H1 (cell line): ENCODE results near the gene ZBTB1. TPM values are rescaled to one million over a fixed set of nuclear protein-coding genes. Genes with fewer than 3 reads are reported as not detected.

Experiments
- CTCF ChIA-PET: fragments of 300-600 bp; sonication (Branson Sonifier 250); formaldehyde crosslinking; loops from one replicate; lab custom pipeline; 2021; ENCODE audit not compliant: partially characterized antibody; lab: Charles Lee
- POLR2A ChIA-PET: fragments of 300-600 bp; sonication (Branson Sonifier 250); formaldehyde crosslinking; loops from one replicate; lab custom pipeline; 2021; ENCODE audit warnings: inconsistent platforms; ENCODE audit not compliant: partially characterized antibody; lab: Charles Lee
- DNase-seq, 2 experiments: peaks; one replicate each; pipeline versions ENCODE4 v3.0.0 to v3.0.0-alpha.2; 2010 to 2022; ENCODE audit warnings: low spot score in 2 of 2, low read depth in 1 of 2, mixed read lengths in 1 of 2
- FAIRE-seq: peaks from 2 replicates; lab custom pipeline; 2011; peaks lifted over from hg19 to GRCh38; lab: Jason Lieb, UNC
- H2AFZ ChIP-seq: 2 replicates; pipeline ENCODE4 v1.8.1; 2012; ENCODE audit warnings: low read length, inconsistent platforms
- H2AK5ac ChIP-seq: 2 replicates; pipeline ENCODE4 v1.6.1; 2013; ENCODE audit warnings: low read depth, low read length
- H2BK120ac ChIP-seq: replicated peaks from 2 replicates; pipeline ENCODE3; 2013; ENCODE audit warnings: low read depth, low read length, inconsistent platforms
- H2BK12ac ChIP-seq: 2 replicates; pipeline ENCODE4 v1.6.1; 2013; ENCODE audit warnings: low read depth, low read length
- H2BK15ac ChIP-seq: 2 replicates; pipeline ENCODE4 v1.6.1; 2013; ENCODE audit warnings: low read length
- H2BK20ac ChIP-seq: 2 replicates; pipeline ENCODE4 v1.6.1; 2013; ENCODE audit warnings: low read length
- H2BK5ac ChIP-seq: 2 replicates; pipeline ENCODE4 v1.6.1; 2013; ENCODE audit warnings: low read depth, low read length
- H3K14ac ChIP-seq: 2 replicates; pipeline ENCODE4 v1.6.1; 2013; ENCODE audit warnings: inconsistent platforms; ENCODE audit not compliant: insufficient read length
- H3K18ac ChIP-seq: 2 replicates; pipeline ENCODE4 v1.6.1; 2013; ENCODE audit warnings: low read length; ENCODE audit errors: extremely low read depth
- H3K23ac ChIP-seq: 2 replicates; pipeline ENCODE4 v1.6.1; 2013; ENCODE audit warnings: inconsistent platforms; ENCODE audit not compliant: insufficient read length
- H3K23me2 ChIP-seq: 2 replicates; pipeline ENCODE4 v1.6.1; 2013; ENCODE audit warnings: low read depth, low read length
- H3K27ac ChIP-seq: 2 replicates; pipeline ENCODE4 v1.6.1; 2011; ENCODE audit warnings: low read depth, low read length, inconsistent platforms
- H3K27me3 ChIP-seq, 4 experiments: replicated peaks in 1 of 4; 1 replicate in 1 of 4; 2 replicates in 3 of 4; pipeline versions ENCODE4 v1.6.1 to v1.8.1; 2011 to 2013; ENCODE audit warnings: low read length in 3 of 4, mild to moderate bottlenecking in 3 of 4, inconsistent platforms in 2 of 4, mixed read lengths in 2 of 4, moderate library complexity in 1 of 4; ENCODE audit not compliant: control insufficient read depth in 3 of 4, insufficient read depth in 3 of 4; ENCODE audit errors: extremely low read depth in 1 of 4
- H3K36me3 ChIP-seq, 4 experiments: 2 replicates each; pipeline versions ENCODE4 v1.6.1 to v1.8.1; 2011 to 2013; ENCODE audit warnings: mild to moderate bottlenecking in 4 of 4, low read length in 3 of 4, moderate library complexity in 2 of 4, control low read depth in 1 of 4, inconsistent platforms in 1 of 4; ENCODE audit not compliant: insufficient read depth in 4 of 4, control insufficient read depth in 2 of 4
- H3K4ac ChIP-seq: replicated peaks from 2 replicates; pipeline ENCODE3; 2013; ENCODE audit warnings: low read length, low read depth, mixed read lengths, inconsistent platforms; ENCODE audit not compliant: insufficient read length
- H3K4me1 ChIP-seq, 4 experiments: replicated peaks in 1 of 4; 1 replicate in 1 of 4; 2 replicates in 3 of 4; pipeline versions ENCODE4 v1.6.1 to v1.8.1; 2011 to 2013; ENCODE audit warnings: low read length in 3 of 4, inconsistent platforms in 2 of 4, mixed read lengths in 1 of 4; ENCODE audit not compliant: insufficient read depth in 4 of 4, control insufficient read depth in 3 of 4
- H3K4me2 ChIP-seq, 2 experiments: 2 replicates each; pipeline versions ENCODE4 v1.6.1 to v1.8.1; 2011 to 2013; ENCODE audit warnings: low read depth in 2 of 2, low read length in 2 of 2, control low read depth in 1 of 2, inconsistent platforms in 1 of 2, mild to moderate bottlenecking in 1 of 2; ENCODE audit not compliant: insufficient read depth in 1 of 2
- H3K4me3 ChIP-seq, 4 experiments: fragments of 200-600, 300-600 bp in 1 of 4; sonication (generic), shearing (Covaris generic), sonication (Bioruptor Twin) in 1 of 4; 2 replicates each; pipeline versions ENCODE4 v1.5.1 to v1.8.1; 2011 to 2016; ENCODE audit warnings: low read length in 4 of 4, low read depth in 3 of 4, control low read depth in 2 of 4, inconsistent platforms in 2 of 4, mild to moderate bottlenecking in 2 of 4, mixed read lengths in 1 of 4, moderate library complexity in 1 of 4; ENCODE audit not compliant: insufficient read depth in 2 of 4; ENCODE audit errors: extremely low read depth in 1 of 4
- H3K56ac ChIP-seq: replicated peaks from 2 replicates; pipeline ENCODE3; 2013; ENCODE audit warnings: low read depth, mild to moderate bottlenecking, mixed read lengths, low read length, inconsistent platforms; ENCODE audit not compliant: insufficient read length
- H3K79me1 ChIP-seq: 2 replicates; pipeline ENCODE4 v1.6.1; 2013; ENCODE audit warnings: low read depth, low read length, control low read depth
- H3K79me2 ChIP-seq, 2 experiments: 2 replicates each; pipeline versions ENCODE4 v1.6.1 to v1.8.1; 2012 to 2013; ENCODE audit warnings: low read length in 2 of 2, mild to moderate bottlenecking in 2 of 2, inconsistent platforms in 1 of 2; ENCODE audit not compliant: insufficient read depth in 2 of 2, control insufficient read depth in 1 of 2
- H3K9ac ChIP-seq, 4 experiments: replicated peaks in 1 of 4; 1 replicate in 1 of 4; 2 replicates in 3 of 4; pipeline versions ENCODE4 v1.6.1 to v1.8.1; 2011 to 2013; ENCODE audit warnings: low read depth in 3 of 4, low read length in 3 of 4, control low read depth in 2 of 4, mild to moderate bottlenecking in 2 of 4, moderate library complexity in 2 of 4, inconsistent platforms in 1 of 4; ENCODE audit errors: extremely low read depth in 1 of 4
- H3K9me3 ChIP-seq, 2 experiments: 2 replicates each; pipeline versions ENCODE4 v1.6.1 to v1.8.1; 2012 to 2013; ENCODE audit warnings: mild to moderate bottlenecking in 2 of 2, moderate library complexity in 2 of 2, control low read depth in 1 of 2, inconsistent platforms in 1 of 2, low read depth in 1 of 2, low read length in 1 of 2, mixed read lengths in 1 of 2; ENCODE audit not compliant: insufficient read depth in 2 of 2
- H4K20me1 ChIP-seq, 2 experiments: replicated peaks in 1 of 2; 2 replicates each; pipeline versions ENCODE3 to v1.8.1; 2011 to 2013; ENCODE audit warnings: inconsistent platforms in 2 of 2, low read length in 2 of 2, mild to moderate bottlenecking in 1 of 2; ENCODE audit not compliant: insufficient read depth in 2 of 2, control insufficient read depth in 1 of 2
- H4K5ac ChIP-seq: 2 replicates; pipeline ENCODE4 v1.6.1; 2013; ENCODE audit warnings: low read length, low read depth, mixed read lengths, inconsistent platforms; ENCODE audit not compliant: insufficient read length
- H4K8ac ChIP-seq: 2 replicates; pipeline ENCODE4 v1.8.0; 2013; ENCODE audit warnings: mild to moderate bottlenecking, moderate library complexity, low read length, inconsistent platforms; ENCODE audit not compliant: insufficient read depth; ENCODE audit errors: extremely low read depth
- H4K91ac ChIP-seq: replicated peaks from 2 replicates; pipeline ENCODE3; 2013; ENCODE audit warnings: low read length, mixed read lengths, inconsistent platforms; ENCODE audit not compliant: insufficient read length
- MAX ChIP-seq: IDR thresholded peaks from 2 replicates; pipeline ENCODE4 v1.6.1; 2012; ENCODE audit warnings: inconsistent platforms
- TBP ChIP-seq: IDR thresholded peaks from 2 replicates; pipeline ENCODE4 v1.6.1; 2011; ENCODE audit warnings: low read depth, low read length, improper control_type of control experiment
- WGBS, 2 experiments: shearing (Covaris generic) in 1 of 2; methylation state at CpG; one replicate each; pipeline versions ENCODE4 v1.1.6 to v1.1.7; 2013 to 2015; ENCODE audit warnings: low lambda C conversion rate in 2 of 2, mixed read lengths in 2 of 2, inconsistent platforms in 1 of 2, low coverage in 1 of 2, missing lambda C conversion rate in 1 of 2; ENCODE audit not compliant: insufficient replicate concordance in 2 of 2, insufficient coverage in 1 of 2, insufficient read length in 1 of 2; ENCODE audit errors: extremely low coverage in 1 of 2, missing lambda C conversion rate in 1 of 2; 5-methylcytosine and 5-hydroxymethylcytosine counted together
- polyA plus RNA-seq, 7 experiments: library from polyadenylated mRNA; depleted of rRNA in 3 of 7; stranded (reverse) in 5 of 7; unstranded in 2 of 7; fragments of >200 nt in 5 of 7; fragments of 200-250 nt in 2 of 7; gene quantifications; 1 replicate in 5 of 7; 2 replicates in 1 of 7; 4 replicates in 1 of 7; pipeline versions ENCODE4 v1.2.1 to v1.2.3, GENCODE V29; 2011 to 2013; ENCODE audit warnings: missing spikeins in 2 of 7, mixed read lengths in 2 of 7
- total RNA-seq: library from RNA; stranded (reverse); fragmentation: NEBNext Ultra II Directional; extraction: Animal tissue kit (Norgen Biotek cat#: 25700); gene quantifications from 2 replicates; pipeline ENCODE4 v1.2.1, GENCODE V29; 2021

ZBTB1 gene
- total and polyA plus RNA-seq, 2 of the 8 experiments (the other 6 are each of a cell fraction or from before 2014, with no cell fraction given): 13.6 to 27.5 TPM

- POLR2A ChIA-PET: interaction anchor here (0.7 to 6.1 kb wide), 8 partner anchors 8 to 128 kb away, joined by 3 to 52 read pairs (median 6); partner anchors contain the start of genes MTHFD1, ZBTB1 and ZBTB25
- peak; percentile 46; the same call in 1 of the 2 replicates for TF ChIP-seq TBP
- TF ChIP-seq MAX: peak; percentile 68
Observed at GRCh38 chr14:64465191-64465822, 39.3 kb upstream of the ZBTB1 start, which contains the start of gene AKAP5. Gene AKAP5, plus strand, starts transcription at chr14:64465499. Its CDS starts 2,896 bp downstream, at chr14:64468395.

More at GRCh38 chr14:64465191-64465822, 39.3 kb upstream of the ZBTB1 start, which contains the start of gene AKAP5:
- H4K8ac ChIP-seq: no peak within 1 kb of the TSS
- WGBS, 2 experiments: 3% methylated on average over 42 of the region's 74 CpGs; no CpG with 5 or more reads in 1 of the 2 experiments
- no peak within 1 kb of the TSS for H3K14ac ChIP-seq
- H3K9ac ChIP-seq: peak within 1 kb of the TSS in 3 of 4 experiments; percentile 26 to 40 (median 39); a peak in 6 of 7 replicates
- H3K79me2 ChIP-seq: no peaks in the 10 kb centered on the region
- H2BK15ac ChIP-seq: no peak within 1 kb of the TSS
- peaks cover 2 to 3% of the 10 kb centered on the region in 2 experiments for H4K20me1 ChIP-seq
- H2AK5ac ChIP-seq: no peak within 1 kb of the TSS
- no peaks in the 10 kb centered on the region for H3K27me3 ChIP-seq
- no peak within 1 kb of the TSS for H2BK20ac ChIP-seq
- CTCF ChIA-PET: interaction anchor here (0.6 to 2.0 kb wide), 9 partner anchors 10 to 171 kb away, joined by 3 to 6 read pairs (median 3); no protein-coding TSS in a partner anchor
- no peaks in the 10 kb centered on the region for H3K9me3 ChIP-seq
- peak within 1 kb of the TSS; percentile 83; the same call in 1 of the 2 replicates for H2AFZ ChIP-seq
- H3K4me1 ChIP-seq: peaks cover 0 to 6% (median 4%) of the 10 kb centered on the region in 4 experiments; a peak in 4 of 7 replicates
- no peak within 1 kb of the TSS for H4K5ac ChIP-seq
- H2BK12ac ChIP-seq: no peak within 1 kb of the TSS
- H3K4me2 ChIP-seq: peak within 1 kb of the TSS; percentile 85 to 89
- no peak within 1 kb of the TSS for H3K23ac ChIP-seq
- no peak within 1 kb of the TSS for H3K27ac ChIP-seq
- no peak within 1 kb of the TSS for H3K56ac ChIP-seq
- FAIRE-seq (no peak), DNase-seq (peak; percentile 50 to 91)
- H4K91ac ChIP-seq: no peak within 1 kb of the TSS
- no peak within 1 kb of the TSS for H2BK120ac ChIP-seq
- no peak within 1 kb of the TSS; the same call in 1 of the 2 replicates for H3K18ac ChIP-seq
- peaks cover 13% of the 10 kb centered on the region for H3K23me2 ChIP-seq
- no peak within 1 kb of the TSS for H3K4ac ChIP-seq
- no peaks in the 10 kb centered on the region for H3K79me1 ChIP-seq
- peaks cover 0 to 4% (median 0%) of the 10 kb centered on the region in 4 experiments; a peak in 3 of 8 replicates for H3K36me3 ChIP-seq
- peak within 1 kb of the TSS; percentile 51 to 70 (median 63) for H3K4me3 ChIP-seq
- H2BK5ac ChIP-seq: no peak within 1 kb of the TSS
